Measurements from ENCODE around the gene EYS. TPM values are rescaled to one million over a fixed set of nuclear protein-coding genes. Genes with fewer than 3 reads are reported as not detected.
A peak's percentile ranks its signal among the peaks of the same experiment; 100 is the strongest.

Gene EYS
- total and polyA plus RNA-seq, 8 donors: 0.03 to 0.25 (median 0.13) TPM

GRCh38 chr6:65186826-65187225, 520.2 kb downstream of the EYS start:
- ATAC-seq (no peak), DNase-seq (no peak), FAIRE-seq (no peak)
- TF ChIP-seq, protein P1, sequence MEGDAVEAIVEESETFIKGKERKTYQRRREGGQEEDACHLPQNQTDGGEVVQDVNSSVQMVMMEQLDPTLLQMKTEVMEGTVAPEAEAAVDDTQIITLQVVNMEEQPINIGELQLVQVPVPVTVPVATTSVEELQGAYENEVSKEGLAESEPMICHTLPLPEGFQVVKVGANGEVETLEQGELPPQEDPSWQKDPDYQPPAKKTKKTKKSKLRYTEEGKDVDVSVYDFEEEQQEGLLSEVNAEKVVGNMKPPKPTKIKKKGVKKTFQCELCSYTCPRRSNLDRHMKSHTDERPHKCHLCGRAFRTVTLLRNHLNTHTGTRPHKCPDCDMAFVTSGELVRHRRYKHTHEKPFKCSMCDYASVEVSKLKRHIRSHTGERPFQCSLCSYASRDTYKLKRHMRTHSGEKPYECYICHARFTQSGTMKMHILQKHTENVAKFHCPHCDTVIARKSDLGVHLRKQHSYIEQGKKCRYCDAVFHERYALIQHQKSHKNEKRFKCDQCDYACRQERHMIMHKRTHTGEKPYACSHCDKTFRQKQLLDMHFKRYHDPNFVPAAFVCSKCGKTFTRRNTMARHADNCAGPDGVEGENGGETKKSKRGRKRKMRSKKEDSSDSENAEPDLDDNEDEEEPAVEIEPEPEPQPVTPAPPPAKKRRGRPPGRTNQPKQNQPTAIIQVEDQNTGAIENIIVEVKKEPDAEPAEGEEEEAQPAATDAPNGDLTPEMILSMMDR (IDR thresholded peaks at IDR 0.05): no peak
- Histone ChIP-seq H3K27me3 (no peaks in the 10 kb centered on the region), H3K4me3 (no peak overlapping the region), H3K9me3 (no peaks in the 10 kb centered on the region), H3K4me1 (no peaks in the 10 kb centered on the region), H3K27ac (no peak overlapping the region), H3K36me3 (no peaks in the 10 kb centered on the region)
- intact Hi-C loops (cut with DNase I): no loop called here
- 73 to 83% methylated on average over 1 of the region's 1 CpG for WGBS, 2 donors

DNA sequence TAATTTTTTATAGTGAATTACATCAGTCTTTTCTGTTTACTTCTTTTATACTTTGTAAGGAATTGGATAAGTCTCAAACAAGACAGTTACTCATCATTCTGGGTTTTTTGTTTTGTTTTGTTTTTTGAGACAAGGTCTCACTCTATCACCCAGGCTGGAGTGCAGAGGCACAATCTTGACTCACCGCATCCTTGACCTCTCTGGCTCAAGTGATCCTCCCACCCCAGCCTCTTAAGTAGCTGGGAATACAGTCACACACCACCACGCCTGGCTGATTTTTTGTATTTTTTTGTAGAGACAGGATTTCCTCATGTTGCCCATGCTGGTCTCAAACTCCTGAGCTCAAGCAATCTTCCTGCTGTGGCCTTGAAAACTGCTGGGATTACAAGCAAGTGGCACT, 524.3 kb downstream of the EYS start:
- Histone ChIP-seq H3K27ac (no peak overlapping the region), H3K36me3 (no peaks in the 10 kb centered on the region), H3K27me3 (no peaks in the 10 kb centered on the region), H3K9me3 (no peaks in the 10 kb centered on the region), H3K4me3 (no peak overlapping the region), H3K4me1 (no peaks in the 10 kb centered on the region)
- TF ChIP-seq, protein P1 (IDR thresholded peaks at IDR 0.05): no peak
- intact Hi-C loops (cut with DNase I): no loop called here
- 65% methylated on average over 2 of the region's 2 CpGs for WGBS, 2 donors
- FAIRE-seq: no peak
- DNase-seq: peak in 2 of 6 donors; percentile 9 to 15
- ATAC-seq: no peak

GRCh38 chr6:65170273-65170672, 536.8 kb downstream of the EYS start:
- 73 to 82% methylated on average over 2 of the region's 2 CpGs for WGBS, 2 donors
- H3K9me3 ChIP-seq: no peaks in the 10 kb centered on the region
- ATAC-seq (no peak), DNase-seq (no peak), FAIRE-seq (no peak)
- H3K27me3 ChIP-seq: no peaks in the 10 kb centered on the region
- H3K36me3 ChIP-seq: no peaks in the 10 kb centered on the region
- H3K4me1 ChIP-seq: no peaks in the 10 kb centered on the region
- TF ChIP-seq, protein P1 (IDR thresholded peaks at IDR 0.05): no peak
- H3K4me3 ChIP-seq: no peak overlapping the region
- intact Hi-C loops (cut with DNase I): no loop called here
- H3K27ac ChIP-seq: no peak overlapping the region

DNA sequence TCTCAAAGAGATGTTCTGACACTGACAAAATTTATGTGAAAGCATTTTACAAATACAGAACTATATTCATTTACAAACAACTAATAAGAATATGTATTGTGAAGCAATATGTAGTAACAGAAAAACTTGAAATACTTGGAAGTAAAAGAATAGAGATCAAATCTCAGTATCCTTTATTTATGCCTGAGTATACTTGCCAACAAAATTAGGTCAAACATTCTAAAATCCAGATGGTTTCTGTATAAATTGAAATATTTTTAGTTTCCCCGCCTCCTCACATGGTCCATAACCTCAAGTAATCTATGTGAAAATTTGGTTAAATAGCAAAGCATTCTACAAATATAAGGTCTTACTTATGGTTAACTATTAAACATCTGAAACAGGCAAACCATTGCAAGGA, 545.4 kb downstream of the EYS start:
- no peaks in the 10 kb centered on the region for H3K36me3 ChIP-seq
- DNase-seq: no peak
- no peak overlapping the region for H3K27ac ChIP-seq
- 50 to 84% methylated on average over 1 of the region's 1 CpG for WGBS, 2 donors
- FAIRE-seq: no peak
- ATAC-seq: no peak
- no peaks in the 10 kb centered on the region for H3K27me3 ChIP-seq
- TF ChIP-seq, protein P1 (IDR thresholded peaks at IDR 0.05): no peak
- peaks cover 0 to 4% (median 4%) of the 10 kb centered on the region in 3 donors for H3K4me1 ChIP-seq
- intact Hi-C loops (cut with DNase I): no loop called here
- no peak overlapping the region for H3K4me3 ChIP-seq
- no peaks in the 10 kb centered on the region for H3K9me3 ChIP-seq

GRCh38 chr6:65157025-65157424, 550.0 kb downstream of the EYS start:
- TF ChIP-seq, protein P1 (IDR thresholded peaks at IDR 0.05): no peak
- no peaks in the 10 kb centered on the region for H3K9me3 ChIP-seq
- ATAC-seq: no peak
- 42 to 59% methylated on average over 3 of the region's 3 CpGs for WGBS, 2 donors
- intact Hi-C loops (cut with DNase I): no loop called here
- no peaks in the 10 kb centered on the region for H3K27me3 ChIP-seq
- H3K4me3 ChIP-seq: no peak overlapping the region
- no peak overlapping the region for H3K27ac ChIP-seq
- FAIRE-seq: no peak
- no peak for DNase-seq
- no peaks in the 10 kb centered on the region for H3K36me3 ChIP-seq
- H3K4me1 ChIP-seq: peaks cover 0 to 4% (median 2%) of the 10 kb centered on the region in 3 donors
